Measurements from ENCODE around the gene BNC2. TPM values are rescaled to one million over a fixed set of nuclear protein-coding genes. Genes with fewer than 3 reads are reported as not detected.

Gene BNC2
- polyA plus RNA-seq, 1 experiment, result 17.5 TPM

GRCh38 chr9:16656432-16657169 is 213.9 kb downstream of the BNC2 start:
- DNase-seq (ENCODE audit: low read depth), result no peak
- Histone ChIP-seq H3K4me3 (ENCODE audit: low read depth, low read length) (no peak overlapping the region), H3K27me3 (ENCODE audit: control insufficient read depth, insufficient read depth, low read length) (no peaks in the 10 kb centered on the region), H3K36me3 (ENCODE audit: control insufficient read depth, insufficient read depth, low read length) (no peaks in the 10 kb centered on the region)
- ChIA-PET POLR2A (no interaction called here), CTCF (interaction anchor here (0.9 kb wide), 1 partner anchor 10 kb away, joined by 3 read pairs; no protein-coding TSS in a partner anchor)
- no peak for TF ChIP-seq CTCF (IDR thresholded peaks at IDR 0.05; ENCODE audit: insufficient read depth, low read depth, low read length)

- CTCF ChIA-PET, result no interaction called here
- POLR2A ChIA-PET, result no interaction called here
- no peak for DNase-seq (ENCODE audit: low read depth)
- Histone ChIP-seq H3K36me3 (ENCODE audit: control insufficient read depth, insufficient read depth, low read length) (no peaks in the 10 kb centered on the region), H3K4me3 (ENCODE audit: low read depth, low read length) (no peak overlapping the region), H3K27me3 (ENCODE audit: control insufficient read depth, insufficient read depth, low read length) (no peaks in the 10 kb centered on the region)
- TF ChIP-seq CTCF (IDR thresholded peaks at IDR 0.05; ENCODE audit: insufficient read depth, low read depth, low read length), result no peak
Observed at GRCh38 chr9:16654596-16655126, 215.8 kb downstream of the BNC2 start.

- ChIA-PET POLR2A (no interaction called here), CTCF (no interaction called here)
- DNase-seq (ENCODE audit: low read depth), result no peak
- Histone ChIP-seq H3K36me3 (ENCODE audit: control insufficient read depth, insufficient read depth, low read length) (no peaks in the 10 kb centered on the region; the same call in 1 of the 2 replicates), H3K27me3 (ENCODE audit: control insufficient read depth, insufficient read depth, low read length) (no peaks in the 10 kb centered on the region), H3K4me3 (ENCODE audit: low read depth, low read length) (no peak overlapping the region)
- TF ChIP-seq CTCF (IDR thresholded peaks at IDR 0.05; ENCODE audit: insufficient read depth, low read depth, low read length), result no peak
Observed at GRCh38 chr9:16653491-16654399, 216.7 kb downstream of the BNC2 start.

- H3K27me3 ChIP-seq (ENCODE audit: control insufficient read depth, insufficient read depth, low read length), result no peaks in the 10 kb centered on the region
- no peak for TF ChIP-seq CTCF (IDR thresholded peaks at IDR 0.05; ENCODE audit: insufficient read depth, low read depth, low read length)
- H3K36me3 ChIP-seq (ENCODE audit: control insufficient read depth, insufficient read depth, low read length), result no peaks in the 10 kb centered on the region; the same call in 1 of the 2 replicates
- no peak overlapping the region for H3K4me3 ChIP-seq (ENCODE audit: low read depth, low read length)
- POLR2A ChIA-PET, result no interaction called here
- CTCF ChIA-PET, result no interaction called here
- DNase-seq (ENCODE audit: low read depth), result no peak
Observed at GRCh38 chr9:16652582-16652981, 217.9 kb downstream of the BNC2 start.

- Histone ChIP-seq H3K4me3 (ENCODE audit: low read depth, low read length) (no peak overlapping the region), H3K27me3 (ENCODE audit: control insufficient read depth, insufficient read depth, low read length) (no peaks in the 10 kb centered on the region), H3K36me3 (ENCODE audit: control insufficient read depth, insufficient read depth, low read length) (no peaks in the 10 kb centered on the region; the same call in 1 of the 2 replicates)
- CTCF ChIA-PET, result interaction anchor here (0.7 kb wide), 1 partner anchor 34 kb away, joined by 3 read pairs; no protein-coding TSS in a partner anchor
- POLR2A ChIA-PET, result no interaction called here
- TF ChIP-seq CTCF (IDR thresholded peaks at IDR 0.05; ENCODE audit: insufficient read depth, low read depth, low read length), result no peak
- no peak for DNase-seq (ENCODE audit: low read depth)
Observed at GRCh38 chr9:16651446-16651964, 219.0 kb downstream of the BNC2 start.
